Putamen (tissue), 1 donor: ENCODE results near the gene HOXA1.

ENCODE experiments used
- DNase-seq: peaks from one replicate; pipeline ENCODE4 v3.0.0-alpha.2; 2016; ENCODE audit warnings: low spot score

The HOXA1 gene

DNA sequence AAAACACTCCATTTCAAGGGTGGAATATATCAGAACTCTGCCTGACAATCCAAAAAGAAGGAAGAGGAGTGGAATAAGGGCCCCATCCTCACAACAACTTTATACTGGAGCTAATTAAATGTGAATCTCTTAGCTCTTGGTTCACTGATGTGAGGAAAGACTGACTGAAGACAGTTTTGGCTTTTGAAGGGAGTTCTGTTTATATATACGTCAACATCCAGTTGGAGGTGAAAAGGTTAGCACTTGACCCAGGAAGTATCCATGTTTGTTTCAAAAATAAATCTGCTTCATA, 3.0 kb downstream of the HOXA1 start:
- DNase-seq, result no peak

DNA sequence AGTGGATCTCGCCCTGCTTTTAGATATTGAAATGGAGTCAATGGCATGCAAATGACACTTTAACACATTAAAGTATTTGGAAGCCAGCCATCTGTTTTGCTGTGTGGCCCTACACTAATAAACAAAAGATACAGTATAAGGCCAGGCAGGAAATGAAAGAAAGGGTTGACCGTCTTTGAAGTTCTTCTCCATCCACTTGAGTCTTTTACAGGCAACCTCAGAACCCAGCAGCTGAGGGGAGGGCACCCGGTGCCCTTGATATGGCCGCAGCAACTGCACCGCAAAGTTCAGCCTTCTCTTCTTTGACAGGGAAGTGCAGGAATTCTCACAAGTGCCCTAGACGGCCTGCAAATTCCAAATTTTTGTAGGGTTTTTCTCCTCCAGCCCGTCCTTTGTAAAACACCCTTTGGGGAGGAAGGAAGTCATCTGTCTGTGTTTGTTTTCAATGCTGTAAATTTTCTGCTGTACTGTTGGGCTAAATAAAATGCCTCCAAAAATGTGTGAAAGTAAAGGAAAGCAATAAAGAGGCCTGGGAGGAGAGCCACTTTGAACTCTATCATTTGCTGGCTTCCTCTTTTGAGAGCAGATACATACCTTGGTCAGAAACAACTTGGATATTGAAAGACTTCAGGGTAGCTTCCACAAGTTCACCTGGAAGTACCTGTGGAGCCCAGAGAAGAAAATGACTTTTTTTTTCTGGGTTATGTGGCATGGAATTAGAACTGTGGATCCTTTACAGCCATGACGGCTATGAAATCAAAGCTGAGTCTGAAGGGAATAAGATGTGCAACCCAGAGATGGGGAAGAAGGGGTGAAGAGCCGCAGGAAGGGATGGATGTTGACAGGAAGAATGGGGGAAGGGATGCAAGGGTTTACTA, 3.6 kb downstream of the HOXA1 start:
- no peak for DNase-seq

DNA sequence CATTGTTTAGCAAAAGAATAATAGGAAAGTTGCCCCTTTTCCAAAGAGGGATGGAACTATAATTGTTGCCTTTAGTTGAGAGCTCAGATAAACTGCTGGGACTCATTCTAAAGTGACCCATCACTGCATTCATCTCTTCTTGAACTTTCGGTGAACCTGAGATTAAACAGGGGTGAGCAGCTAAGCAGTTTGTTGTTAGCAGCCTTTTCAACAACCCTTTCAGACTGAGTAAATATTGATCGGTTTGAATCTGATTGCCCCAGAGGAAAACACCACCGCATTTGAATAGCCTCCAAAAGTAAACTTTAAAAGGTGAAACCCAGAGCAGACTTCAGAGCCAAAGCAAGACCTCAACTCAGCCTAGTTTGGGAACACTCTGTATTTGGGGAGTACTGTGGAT, 4.7 kb downstream of the HOXA1 start:
- no peak for DNase-seq

DNA sequence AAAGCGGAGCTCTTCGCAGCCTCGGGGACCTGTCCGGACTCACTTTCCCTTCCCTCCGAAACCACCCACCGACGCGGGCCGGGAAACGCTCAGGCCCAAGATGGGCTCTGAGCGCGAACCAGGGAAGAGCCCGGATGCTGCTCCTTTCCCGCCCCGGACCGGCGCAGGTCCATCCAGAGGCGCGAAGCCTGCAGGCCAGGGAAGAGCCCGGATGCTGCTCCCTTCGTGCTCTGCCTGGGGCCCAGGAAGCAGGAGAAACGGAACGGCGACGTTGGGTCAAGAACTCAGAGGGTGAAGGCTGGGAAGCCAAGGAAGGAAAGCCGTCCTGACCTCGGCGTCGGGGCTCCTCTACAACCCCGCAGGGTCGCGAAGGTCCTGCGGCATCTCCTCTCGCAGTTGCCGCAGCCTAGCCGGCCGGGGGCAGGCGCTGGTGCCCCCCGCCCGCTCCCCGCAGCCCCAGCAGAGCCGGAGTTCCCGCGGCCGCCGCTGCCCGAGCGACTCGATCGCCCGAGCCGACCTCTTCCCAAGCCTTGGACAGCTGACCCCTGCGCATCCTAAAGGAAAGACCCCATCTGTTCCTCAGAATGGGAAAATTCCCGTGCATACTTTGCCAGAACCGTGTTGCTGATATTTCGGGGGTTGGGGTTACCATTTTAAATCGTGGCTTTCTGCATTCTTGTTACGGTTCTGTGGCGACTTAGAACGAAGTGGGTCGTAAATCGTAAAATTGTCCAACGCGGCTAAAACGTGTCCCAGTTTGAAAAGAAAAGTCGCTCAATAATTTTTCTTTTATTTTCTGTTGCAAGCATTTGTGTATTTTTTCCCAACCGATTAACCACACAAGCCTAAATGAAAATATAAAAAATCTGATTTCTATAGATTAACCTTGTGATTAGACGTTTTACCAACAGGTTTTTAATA, 7.5 kb downstream of the HOXA1 start:
- no peak for DNase-seq

DNA sequence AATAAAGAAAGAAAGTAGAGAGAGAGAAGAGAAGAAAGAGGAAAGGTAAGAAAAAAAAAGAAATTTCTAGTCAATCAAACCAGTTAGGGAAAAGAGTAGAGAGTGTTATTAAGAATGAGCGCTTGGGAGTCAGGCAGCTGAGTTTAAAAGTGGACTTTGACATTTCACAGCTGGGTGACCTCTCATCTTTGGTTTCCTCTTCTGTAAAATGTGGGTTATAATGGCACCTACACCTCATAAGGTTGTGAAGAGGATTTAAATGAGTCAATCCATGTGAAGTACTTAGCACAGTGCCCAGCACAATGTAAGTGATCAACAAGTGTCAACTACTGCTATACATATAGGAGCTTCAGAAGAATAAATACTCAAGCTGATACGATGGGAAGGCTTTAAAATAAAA, 12.2 kb downstream of the HOXA1 start:
- no peak for DNase-seq

DNA sequence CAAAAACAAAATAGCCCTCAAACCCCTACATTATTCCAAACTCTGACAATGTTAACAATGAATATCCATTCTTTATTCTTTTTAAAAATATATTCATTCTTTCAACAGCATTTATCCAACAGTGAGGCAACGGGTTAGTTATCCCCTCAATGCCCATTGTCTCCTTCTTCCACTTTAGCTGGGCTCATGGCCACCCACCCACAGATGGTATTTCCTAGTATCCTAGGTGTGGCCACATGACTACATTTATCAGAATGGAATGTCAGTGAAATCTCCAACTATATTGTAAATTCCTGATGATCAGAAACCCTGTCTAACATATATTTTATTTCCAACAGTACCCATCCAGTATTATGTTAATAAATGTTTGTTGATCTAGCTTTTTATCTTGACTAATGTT, 13.6 kb downstream of the HOXA1 start:
- DNase-seq, result no peak

DNA sequence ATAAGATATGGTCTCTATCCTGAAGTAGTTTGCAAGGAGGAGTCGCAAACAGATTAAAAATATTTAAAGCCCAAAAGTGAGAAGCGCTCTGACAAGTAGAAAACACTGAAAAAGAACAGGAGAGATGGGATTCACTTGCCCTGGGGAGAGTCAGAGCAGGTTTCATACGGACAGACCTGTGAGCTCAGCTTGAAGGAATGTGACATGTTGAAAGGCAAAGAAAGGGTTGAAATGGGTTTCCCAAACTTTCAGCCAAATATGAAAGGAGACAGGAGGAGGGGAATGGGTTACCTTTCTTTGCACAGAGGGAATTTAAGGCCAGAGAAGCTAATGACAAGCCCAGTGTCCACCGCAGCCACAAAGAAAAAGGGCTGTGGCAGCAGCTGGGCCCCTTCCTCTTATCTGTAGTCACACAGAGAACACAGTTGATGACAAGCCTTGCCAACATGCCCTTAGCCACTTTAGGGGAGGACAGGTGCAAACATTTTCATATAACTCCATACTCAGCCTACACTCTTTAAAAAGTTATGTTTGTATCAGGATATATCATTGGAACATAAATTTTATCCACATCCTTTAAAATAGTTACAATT, 14.9 kb downstream of the HOXA1 start:
- DNase-seq, result no peak

DNA sequence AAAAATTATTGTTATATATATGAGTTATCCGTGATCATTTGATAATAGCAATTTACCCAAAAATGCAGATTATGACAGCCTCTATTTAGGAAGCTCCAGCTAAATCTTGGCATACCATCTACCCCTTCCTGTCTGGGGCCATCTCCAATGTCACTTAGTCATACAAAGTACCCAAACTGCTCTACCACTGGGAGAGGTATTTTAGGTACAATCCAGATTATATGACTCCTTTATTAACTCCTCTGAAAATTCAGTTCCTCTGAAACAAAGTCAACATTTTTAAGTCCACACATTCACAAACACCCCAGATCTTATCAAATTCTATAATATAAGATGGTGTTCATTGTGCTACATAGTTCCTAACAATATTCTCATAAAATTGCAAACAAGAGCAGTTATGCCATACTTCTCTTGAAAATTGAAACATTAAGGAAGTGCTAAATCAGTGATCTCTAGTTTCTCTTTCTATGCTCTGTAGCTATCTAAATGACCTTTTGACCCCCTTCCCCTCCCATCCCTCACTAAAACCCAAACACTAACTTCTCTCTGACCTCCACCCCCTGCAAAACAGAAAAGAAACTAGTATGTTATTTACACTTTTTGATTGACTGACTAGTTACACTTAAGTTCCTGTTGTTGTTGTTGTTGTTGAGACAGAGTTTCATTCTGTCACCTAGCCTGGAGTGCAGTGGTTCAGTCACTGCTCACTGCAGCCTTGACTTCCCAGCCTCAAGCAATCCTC, 16.4 kb downstream of the HOXA1 start:
- no peak for DNase-seq

DNA sequence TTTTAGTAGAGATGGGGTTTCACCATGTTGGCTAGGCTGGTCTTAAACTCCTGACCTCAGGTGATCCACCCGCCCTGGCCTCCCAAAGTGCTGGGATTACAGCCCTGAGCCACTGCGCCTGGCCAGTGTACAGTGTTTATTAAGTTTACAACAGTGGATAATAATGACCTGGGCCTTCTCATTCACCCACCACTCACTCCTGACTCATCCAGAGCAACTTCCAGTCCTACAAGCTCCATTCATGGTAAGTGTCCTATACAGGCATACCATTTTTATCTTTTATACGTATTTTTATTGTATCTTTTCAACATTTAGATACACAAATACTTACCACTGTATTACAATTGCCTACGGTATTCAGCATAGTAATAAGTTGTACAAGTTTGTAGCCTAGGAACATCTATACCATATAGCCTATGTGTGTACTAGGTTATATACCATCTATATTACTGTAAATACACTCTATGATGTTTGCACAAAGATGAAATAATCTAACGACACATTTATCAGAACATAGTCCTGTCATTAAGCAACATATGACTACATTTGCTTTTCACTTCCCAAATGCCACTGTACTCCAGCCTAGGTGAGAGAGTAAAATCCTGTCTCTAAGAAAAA, 17.1 kb downstream of the HOXA1 start:
- no peak for DNase-seq

DNA sequence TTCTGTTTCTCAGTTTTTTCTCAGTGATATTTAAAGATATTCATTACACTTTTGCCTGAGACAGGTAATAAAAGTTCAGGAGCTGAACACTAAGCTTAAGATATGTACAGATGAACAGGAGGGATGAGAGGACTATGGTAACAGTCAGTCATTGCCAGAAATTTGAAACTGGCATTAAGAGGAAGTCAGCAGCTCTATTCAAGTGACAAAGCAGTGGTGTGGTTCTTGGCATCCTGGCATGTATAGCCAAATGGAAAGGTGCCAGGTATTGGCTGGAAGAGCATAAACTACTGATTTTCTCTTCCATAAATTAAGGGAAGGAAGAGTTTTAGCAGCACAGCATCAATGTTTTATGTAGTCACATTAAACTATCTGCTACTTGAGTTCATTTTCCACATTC, 22.7 kb downstream of the HOXA1 start:
- no peak for DNase-seq

DNA sequence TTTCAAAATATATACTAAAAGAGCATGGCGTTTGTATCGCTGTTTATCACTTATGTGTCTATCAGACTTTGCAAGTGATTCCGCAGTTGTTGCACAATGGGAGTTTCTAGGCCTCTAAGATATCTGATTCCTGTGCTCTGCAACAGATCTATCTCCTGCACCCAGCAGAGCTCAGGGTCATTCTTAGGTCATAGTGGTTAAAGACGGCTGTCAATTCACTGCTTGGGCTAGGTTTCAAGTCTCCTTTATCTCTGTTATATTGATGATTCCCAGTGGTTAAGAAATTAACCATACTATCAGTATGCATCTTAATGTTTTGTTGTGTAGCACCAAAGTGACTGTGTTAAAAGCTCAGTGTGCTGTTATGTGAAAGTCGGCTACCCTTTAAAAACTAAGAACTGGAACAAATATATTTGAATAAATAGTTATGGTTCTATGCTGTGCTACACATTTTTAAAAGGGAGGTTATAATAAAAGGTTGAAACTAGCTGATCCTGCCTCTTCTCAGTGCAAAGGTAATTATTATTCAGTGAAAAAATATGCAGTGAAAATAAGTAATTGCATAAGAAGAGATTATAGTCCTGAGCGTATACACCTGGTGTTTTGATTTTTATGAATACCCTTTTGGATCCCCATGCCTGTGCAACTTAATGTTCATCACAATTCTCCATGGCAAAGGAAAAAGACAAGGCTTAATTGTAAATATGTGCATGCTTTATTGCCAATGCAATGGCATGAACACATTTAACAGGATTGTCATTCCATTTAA, 24.0 kb downstream of the HOXA1 start:
- DNase-seq, result no peak

DNA sequence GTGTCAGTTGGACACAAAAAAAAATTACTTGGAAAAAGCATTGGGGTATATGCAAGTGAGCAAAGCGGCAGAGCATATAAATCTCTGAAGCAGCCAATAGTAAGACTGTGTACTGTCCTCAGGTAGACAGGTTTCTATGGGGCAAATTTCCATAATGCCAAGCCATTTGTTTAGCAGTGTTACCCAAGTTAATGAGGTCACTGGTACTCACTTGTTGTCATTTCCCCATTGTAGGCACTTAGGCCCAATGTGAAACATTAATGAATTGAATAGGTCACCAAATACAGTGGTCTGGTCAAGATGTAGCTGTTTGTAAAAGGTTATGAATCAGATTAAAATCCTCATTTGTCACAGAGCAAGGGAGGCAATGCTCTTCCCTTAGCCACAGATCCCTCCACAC, 27.5 kb downstream of the HOXA1 start:
- no peak for DNase-seq

DNA sequence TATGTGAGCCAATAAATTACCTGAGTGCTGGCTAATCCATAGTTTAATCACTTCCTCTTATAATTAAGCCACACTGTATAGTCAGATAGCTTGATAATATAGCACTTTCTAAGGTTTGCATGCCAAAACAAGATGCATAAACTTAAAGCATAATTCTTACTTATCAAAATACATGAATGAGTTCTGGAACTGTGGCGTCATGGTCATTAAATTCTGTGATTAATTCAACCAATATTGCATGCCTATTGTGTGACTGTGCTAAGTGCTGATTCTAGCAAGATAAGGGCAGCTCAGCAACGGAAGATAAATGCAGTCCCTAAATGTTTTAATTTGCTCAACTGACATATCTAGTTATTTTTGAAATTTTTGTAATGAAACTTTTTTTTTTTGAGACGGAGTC, 29.7 kb downstream of the HOXA1 start:
- DNase-seq, result no peak

DNA sequence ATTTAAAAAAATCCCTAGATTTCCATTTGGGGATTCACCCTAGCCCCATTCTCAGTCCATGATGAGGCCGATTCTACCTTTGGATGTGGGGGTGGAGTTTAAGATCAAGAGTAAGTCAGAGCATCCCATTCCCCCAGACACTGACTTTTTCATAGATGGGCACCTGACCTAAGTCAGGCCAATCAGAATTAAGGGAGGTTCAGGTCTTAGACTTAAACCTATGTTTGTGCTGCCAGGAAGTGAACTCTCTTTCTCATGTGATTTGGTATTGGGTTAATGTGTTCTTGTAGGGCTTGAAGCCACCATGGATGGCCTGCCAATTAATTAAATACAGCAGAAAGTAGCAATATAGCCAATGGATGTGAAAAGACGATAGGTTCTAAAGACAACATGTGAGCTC, 30.1 kb downstream of the HOXA1 start:
- no peak for DNase-seq

DNA sequence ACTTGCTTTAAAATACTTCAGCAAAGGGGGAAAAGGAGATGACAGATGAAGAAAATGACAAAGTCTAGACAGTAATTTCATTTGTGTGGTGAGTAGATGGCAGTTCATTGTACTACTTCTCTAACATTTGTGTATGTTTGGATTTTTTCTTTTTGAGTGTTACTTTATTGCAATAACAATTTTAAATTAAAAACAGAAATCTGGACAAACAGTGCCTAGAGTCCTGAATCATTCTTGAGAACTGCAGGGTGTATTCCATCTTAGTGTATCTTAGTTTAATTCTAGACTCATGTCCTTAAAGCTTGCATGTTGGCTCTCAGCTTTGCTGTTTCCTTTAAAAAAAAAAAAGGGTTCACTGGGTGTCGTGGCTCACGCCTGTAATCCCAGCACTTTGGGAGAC, 31.1 kb downstream of the HOXA1 start:
- no peak for DNase-seq

DNA sequence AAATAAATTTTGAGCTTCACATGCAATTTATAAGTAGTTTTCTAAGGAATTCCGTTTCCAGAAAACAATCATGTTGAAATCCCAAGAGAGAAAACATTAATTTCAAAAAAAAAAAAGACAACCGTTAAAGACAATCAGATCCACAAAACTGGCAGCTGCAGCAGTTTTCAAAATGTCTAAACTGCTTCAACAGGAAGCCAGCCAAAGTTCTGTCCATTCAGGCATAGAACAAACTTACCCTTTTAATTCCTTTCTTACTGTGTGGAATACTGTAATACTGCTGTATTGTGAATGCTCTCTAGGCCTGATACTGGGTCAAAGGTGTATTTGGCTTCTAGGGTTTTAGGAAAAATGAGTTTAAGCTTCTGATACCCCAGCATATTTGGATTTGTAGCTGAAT, 31.6 kb downstream of the HOXA1 start:
- no peak for DNase-seq

DNA sequence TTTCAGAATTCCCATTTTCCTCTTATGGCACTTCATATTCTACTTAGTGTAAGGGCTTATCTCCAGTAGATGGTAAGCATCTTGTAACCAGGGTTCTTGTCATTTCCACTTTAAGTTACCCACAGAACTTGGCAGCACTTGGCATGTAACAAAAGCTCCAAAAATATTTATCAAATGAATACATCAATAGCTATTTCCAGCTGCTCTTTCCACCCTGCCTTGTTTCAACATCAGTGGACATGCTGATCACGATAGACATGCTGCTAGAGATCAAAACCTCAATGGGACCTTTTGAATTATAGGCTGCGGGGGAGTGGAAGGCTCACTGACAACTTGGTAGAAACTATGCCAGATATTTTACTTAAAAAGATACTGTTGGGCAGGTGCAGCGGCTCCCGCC, 32.9 kb downstream of the HOXA1 start:
- no peak for DNase-seq

DNA sequence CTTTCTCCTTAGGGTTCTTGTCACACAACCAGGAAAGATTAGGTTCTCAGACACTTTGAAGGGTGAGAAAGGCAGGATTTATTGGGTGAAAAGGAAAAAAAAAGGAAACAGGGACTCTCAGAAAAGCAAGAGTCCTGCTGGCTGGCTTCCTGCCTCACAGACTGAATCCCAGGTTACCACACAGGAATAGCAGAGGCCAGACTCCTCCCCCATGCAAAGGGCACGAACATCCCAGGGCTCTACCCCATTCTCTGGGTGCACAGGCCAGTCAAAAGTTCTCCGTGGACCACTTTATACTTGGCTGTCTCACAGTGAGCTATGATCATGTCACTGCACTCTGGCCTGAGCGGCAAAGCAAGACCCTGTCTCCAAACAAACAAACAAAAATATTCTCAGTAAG, 42.6 kb downstream of the HOXA1 start:
- no peak for DNase-seq

DNA sequence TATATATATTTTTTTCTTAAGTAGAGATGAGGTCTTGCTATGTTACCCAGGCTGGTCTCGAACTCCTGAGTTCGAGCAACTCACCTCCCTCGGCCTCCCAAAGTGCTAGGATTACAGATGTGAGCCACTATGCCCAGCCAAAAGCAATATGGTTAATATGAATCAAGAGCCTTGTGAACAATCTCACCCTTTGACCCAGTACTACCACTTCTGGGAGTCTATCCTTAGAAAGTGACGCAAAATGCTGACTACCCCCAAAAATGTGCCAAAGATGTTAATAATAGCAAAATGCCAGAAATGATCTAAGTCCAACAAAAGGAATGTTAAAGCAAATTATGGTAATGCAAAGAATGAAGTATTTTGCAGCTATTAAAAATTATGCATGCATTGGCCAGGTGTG, 44.3 kb downstream of the HOXA1 start:
- no peak for DNase-seq

DNA sequence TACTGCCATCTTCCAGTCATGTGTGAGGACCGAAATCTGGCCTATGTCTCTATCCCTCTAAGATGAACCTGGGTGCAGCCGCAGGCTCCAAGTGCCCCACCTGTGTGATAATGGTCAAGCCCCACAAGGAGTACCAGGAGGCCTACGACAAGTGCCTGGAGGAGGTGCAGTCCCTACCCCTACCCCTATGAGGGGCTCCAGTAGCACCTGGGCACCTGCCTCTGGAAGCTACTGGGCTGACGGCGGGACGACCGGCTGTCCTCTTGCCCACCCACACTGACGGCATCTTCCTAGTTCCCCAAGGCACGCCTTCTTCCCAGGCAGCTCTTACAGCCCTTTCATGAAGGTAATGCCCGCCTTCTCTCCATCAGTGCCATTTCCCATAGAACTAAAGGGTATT, 47.4 kb downstream of the HOXA1 start:
- no peak for DNase-seq
